GM21390 (cell line): ENCODE measurements around the gene CC2D2A.

Source experiments
- ATAC-seq: cut with Tn5 transposase; IDR thresholded peaks from one replicate; pipeline ENCODE4 v1.9.1; 2021; ENCODE audit not compliant: unreplicated experiment

CC2D2A gene

GRCh38 chr4:15469402-15470127 lies at the start of gene CC2D2A:
CC2D2A (plus strand) TSS chr4:15469882; CDS start chr4:15475933, 6,051 bp downstream.
- no peak for ATAC-seq

DNA sequence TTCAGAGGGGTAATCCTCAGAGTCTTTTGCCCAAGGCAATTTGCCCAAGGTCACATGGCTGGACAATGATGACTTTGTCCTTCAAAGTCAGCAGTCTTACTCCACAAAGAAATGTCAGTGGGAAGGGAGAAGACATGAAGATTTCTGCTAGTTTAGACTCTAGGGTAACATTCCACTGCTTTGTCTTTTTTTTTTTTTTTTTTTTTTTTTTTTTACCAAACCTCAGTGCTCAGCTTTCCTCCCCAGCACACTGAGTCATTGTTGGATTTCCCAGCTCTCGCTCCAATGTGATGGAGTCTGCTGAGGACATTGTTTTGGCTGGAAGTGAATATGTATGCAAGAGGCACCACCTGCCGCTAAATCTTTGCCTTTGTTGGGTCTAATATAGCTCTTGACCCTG lies 49.0 kb upstream of the CC2D2A start:
- no peak for ATAC-seq

GRCh38 chr4:15423285-15423711 lies 46.4 kb upstream of the CC2D2A start:
- no peak for ATAC-seq

- no peak for ATAC-seq
Measured at GRCh38 chr4:15425520-15425919, 44.2 kb upstream of the CC2D2A start.

DNA sequence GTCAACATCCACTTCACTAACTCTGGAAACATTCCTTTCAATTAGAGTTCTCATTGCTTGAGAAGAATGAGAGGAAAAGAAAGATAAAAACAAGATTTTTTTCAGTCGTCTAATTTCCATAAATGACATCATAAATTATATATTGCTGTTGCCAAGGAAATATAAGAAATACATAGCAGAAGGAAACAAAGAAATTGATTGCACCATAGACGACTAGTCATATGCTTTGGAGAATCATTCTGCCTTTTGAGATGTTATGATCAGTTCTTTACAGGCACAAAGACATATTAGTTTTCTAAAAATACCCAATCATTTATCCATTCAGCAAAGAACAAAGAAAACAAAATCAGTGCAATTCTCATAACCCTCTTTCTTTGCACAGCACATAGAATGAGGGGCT lies 42.5 kb upstream of the CC2D2A start:
- ATAC-seq = no peak

- no peak for ATAC-seq
Measured at GRCh38 chr4:15427701-15428100, 42.0 kb upstream of the CC2D2A start, which contains the start of gene C1QTNF7. C1QTNF7 (plus strand) TSS chr4:15428033; CDS start chr4:15435744, 7,711 bp downstream.

- no peak for ATAC-seq
Measured at GRCh38 chr4:15428611-15429010, 41.1 kb upstream of the CC2D2A start.

- ATAC-seq = no peak
Measured at GRCh38 chr4:15434091-15434490, 35.6 kb upstream of the CC2D2A start.

GRCh38 chr4:15434676-15435075 lies 35.0 kb upstream of the CC2D2A start:
- ATAC-seq = no peak

DNA sequence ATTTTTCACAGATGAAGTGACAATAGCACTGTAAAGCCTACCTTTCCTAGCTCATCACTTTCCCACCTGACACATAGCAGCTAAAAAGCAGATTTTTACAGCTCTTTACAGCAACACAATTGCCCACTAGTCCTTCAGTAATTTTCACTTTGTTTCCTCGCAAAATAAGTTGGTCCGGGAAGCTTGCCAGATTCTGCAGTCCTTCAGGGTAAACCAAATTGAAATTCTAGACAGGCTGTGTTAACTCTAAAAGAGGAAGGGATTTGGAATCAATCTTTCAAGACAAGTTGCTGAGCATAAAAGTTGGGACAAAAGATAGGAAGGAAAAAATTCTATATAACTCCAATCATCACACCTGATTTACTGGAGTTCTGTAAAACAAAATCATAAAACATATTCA lies 33.2 kb upstream of the CC2D2A start:
- ATAC-seq = no peak

DNA sequence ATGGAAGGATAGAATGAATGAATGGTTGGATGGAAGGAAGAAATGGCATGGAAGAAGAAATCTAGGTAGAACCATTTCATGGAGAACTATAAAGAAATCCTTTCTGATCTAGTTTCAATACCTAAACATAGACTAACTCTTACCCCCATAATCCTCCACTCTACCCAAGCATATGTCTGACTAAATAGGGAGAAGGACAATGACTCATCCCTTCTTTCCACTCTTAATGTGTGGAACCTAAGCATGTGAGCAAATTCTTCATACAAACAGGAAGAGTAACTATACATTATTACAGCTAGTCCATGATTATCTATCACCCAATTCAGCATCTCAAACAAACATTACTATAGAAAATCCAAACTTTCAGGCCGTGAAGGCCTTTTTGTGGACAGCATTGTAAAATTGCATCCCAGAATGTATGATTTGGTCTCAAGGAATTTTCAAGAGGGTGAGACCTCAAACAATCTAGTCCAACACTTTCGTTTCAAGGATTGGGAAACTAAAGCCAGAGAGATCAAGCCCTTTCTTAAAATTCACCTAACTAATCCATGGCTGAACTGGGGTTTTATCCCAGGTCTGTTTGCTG lies 30.6 kb upstream of the CC2D2A start:
- no peak for ATAC-seq

- no peak for ATAC-seq
Measured at GRCh38 chr4:15443371-15444160, 26.1 kb upstream of the CC2D2A start.

- ATAC-seq = no peak
Measured at GRCh38 chr4:15444276-15444675, 25.4 kb upstream of the CC2D2A start.

DNA sequence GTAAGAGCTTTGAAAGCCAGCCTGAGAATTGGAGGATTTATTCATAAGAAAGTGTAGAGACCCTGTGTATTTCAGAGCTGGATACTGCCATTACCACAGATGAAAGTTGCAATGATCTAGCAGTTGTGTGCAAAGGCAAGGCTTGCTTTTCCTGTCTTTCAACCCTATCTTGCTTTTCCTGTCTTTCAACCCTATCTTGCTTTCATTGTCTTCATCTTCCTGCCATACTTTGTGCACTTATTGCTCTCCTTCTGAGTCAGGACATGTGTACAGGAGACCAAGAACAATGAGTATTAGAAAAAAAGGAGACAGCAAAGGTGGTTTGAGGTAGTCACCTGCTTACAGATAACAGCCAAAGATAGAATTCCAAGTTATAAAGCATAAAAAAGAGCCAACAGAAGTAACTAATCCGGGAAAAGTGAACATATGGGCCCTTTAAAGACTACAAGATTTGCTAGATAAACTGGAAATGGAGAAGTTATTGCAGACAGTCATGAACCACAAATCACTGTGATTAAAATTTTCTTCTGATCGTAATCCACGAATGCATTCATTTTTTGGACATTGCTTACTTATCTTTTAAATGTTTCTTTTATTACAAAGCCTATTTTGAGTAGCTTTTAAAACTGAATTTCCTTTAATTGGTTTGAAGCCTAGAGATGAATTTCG lies 24.7 kb upstream of the CC2D2A start:
- ATAC-seq = no peak

DNA sequence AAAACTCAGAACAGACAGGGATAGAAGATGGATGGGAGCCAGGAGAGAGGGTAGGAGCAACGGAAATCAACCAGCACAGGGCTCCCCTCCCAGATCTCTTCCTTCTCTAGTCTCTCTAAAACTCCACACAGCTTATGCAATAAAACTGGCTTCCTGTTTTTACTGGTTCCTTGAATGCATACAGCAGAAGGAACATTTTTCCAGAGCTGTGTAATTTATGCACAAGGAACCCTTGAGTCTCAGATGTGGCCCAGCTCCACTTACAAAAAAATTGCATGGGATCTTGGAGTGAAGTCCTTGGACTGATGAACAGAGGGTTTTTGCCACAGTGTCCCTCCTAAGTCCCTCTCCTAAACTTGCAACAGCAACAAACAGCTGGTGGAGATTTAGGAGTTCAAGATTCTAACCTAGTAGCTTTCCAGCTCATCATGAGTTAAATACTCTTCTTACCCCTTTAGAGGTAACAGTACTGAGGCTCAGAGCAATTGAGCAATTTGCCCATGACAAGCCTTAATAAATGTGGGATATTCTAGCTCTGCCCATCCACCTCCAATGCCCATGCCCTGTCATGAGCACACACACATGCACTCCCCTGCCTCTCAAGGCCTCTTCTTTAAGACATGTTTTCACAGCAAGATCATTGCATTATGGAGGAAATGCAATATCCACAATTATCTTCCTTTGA lies 18.4 kb upstream of the CC2D2A start:
- no peak for ATAC-seq

DNA sequence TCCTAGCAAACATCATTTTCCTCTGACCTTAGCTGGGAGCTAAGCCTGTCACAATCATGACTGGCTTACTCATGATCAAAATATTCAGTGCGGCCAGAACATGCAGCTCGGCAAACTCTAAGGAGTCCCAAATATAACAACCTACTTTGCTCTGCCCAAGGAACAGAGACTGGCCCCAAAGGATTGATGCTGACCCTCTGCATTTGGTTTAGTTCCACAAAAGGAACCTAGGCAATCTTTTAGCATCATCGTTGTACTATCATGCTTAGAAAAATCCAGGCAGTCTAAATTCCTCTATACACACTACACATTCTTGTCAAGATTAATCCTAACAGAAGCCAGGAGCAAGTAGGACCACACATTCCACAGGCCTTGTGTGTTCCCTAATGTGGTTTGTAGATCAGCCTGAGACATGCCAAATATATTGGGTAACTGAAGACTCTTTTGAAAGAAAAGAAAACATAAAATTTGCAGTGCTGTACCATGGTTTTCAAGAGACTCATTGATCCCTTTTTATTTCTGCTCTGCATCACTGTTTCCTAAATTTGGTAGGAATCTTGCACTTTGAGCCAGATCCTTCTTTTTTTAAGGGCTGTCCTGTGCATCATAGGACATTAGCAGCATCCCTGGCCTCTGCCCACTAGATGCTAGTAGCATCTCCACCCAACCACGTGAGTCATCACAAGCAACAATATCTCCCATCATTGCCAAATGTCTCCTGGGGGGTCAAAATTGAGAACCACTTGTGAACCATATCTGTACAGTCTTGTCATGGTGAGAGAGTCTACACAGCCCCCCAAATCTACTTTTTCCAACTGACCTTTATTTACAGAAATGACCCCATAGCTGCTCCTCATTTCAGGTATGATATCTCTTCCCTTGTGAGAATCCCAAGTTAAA lies 17.6 kb upstream of the CC2D2A start:
- no peak for ATAC-seq

- ATAC-seq = no peak
Measured at GRCh38 chr4:15455290-15455689, 14.4 kb upstream of the CC2D2A start.

- peak; percentile 99 for ATAC-seq
Measured at GRCh38 chr4:15457406-15458201, 12.1 kb upstream of the CC2D2A start.

DNA sequence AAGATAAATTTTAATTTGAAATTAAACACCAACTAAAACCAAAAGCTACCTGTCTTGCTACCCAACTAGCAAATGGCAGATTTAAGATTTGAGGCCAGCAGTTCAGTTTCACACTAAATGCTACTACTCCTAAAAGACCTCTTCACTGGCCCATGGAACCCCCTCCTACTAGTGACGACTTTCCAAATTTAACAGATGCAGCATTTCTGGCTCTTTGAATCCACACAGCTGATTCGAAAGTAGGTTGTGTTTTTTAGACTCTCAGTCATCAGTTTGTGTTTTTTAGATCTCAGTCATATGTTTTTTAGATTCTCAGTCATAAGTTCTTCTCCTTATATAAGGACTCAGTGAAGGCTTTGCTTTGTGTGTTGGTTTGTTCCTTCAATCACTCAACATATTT lies 11.1 kb upstream of the CC2D2A start:
- no peak for ATAC-seq
